HepG2 (cell line): Measurements from ENCODE around the gene ADAMTS18. TPM values are rescaled to one million over a fixed set of nuclear protein-coding genes. Genes with fewer than 3 reads are reported as not detected.
A peak's percentile ranks its signal among the peaks of the same experiment; 100 is the strongest.

Experiments used
- BCL6 ChIP-seq: IDR thresholded peaks from 2 replicates; pipeline ENCODE4 v1.6.1; 2016; ENCODE audit warnings: missing genetic modification reagents, missing compliant biosample characterization
- CHD4 ChIP-seq: fragments of 200-600 bp; sonication (generic); IDR thresholded peaks from 2 replicates; pipeline ENCODE4 v1.7.0; 2017; ENCODE audit warnings: mild to moderate bottlenecking, low read length, borderline replicate concordance
- EZH2 ChIP-seq: conservative IDR thresholded peaks from 2 replicates; pipeline ENCODE4 v1.6.1; 2012; ENCODE audit warnings: mild to moderate bottlenecking, low read depth, low read length, moderate library complexity
- GTF2F1 ChIP-seq: fragments of 150-350 bp; IDR thresholded peaks from 2 replicates; pipeline ENCODE4 v1.6.1; 2014; ENCODE audit warnings: low read length
- IRX3 ChIP-seq: sonication (generic); formaldehyde crosslinking; IDR thresholded peaks from 2 replicates; pipeline ENCODE4 v1.8.1; 2023; ENCODE audit warnings: mild to moderate bottlenecking, low read depth, missing genetic modification reagents, borderline replicate concordance
- NFE2 ChIP-seq: sonication (generic); formaldehyde crosslinking; IDR thresholded peaks from 2 replicates; pipeline ENCODE4 v1.4.0; 2020; ENCODE audit warnings: missing genetic modification reagents
- NFE2L2 ChIP-seq: fragments of 150-350 bp; IDR thresholded peaks from 2 replicates; pipeline ENCODE4 v1.6.1; 2014; ENCODE audit warnings: low read length
- PITX1 ChIP-seq: sonication (generic); formaldehyde crosslinking; IDR thresholded peaks from 2 replicates; pipeline ENCODE4 v1.5.1; 2020; ENCODE audit warnings: mild to moderate bottlenecking, missing genetic modification reagents
- POLR2G ChIP-seq: fragments of 200-400 bp; formaldehyde crosslinking; IDR thresholded peaks from 2 replicates; pipeline ENCODE4 v1.6.1; 2018; ENCODE audit warnings: mild to moderate bottlenecking, low read depth, low read length, moderate library complexity
- SRSF4 ChIP-seq: fragments of 200-400 bp; formaldehyde crosslinking; IDR thresholded peaks from one replicate; pipeline ENCODE4 v1.6.1; 2018; ENCODE audit warnings: mild to moderate bottlenecking, low read depth, low read length, moderate library complexity; ENCODE audit not compliant: poor library complexity, severe bottlenecking
- ZBTB1 ChIP-seq: sonication (generic); formaldehyde crosslinking; IDR thresholded peaks from 2 replicates; pipeline ENCODE4 v1.4.0; 2020; ENCODE audit warnings: missing genetic modification reagents, borderline replicate concordance
- ZBTB8A ChIP-seq: sonication (generic); formaldehyde crosslinking; IDR thresholded peaks from 2 replicates; pipeline ENCODE4 v1.4.0; 2020; ENCODE audit warnings: mild to moderate bottlenecking, low read depth, missing genetic modification reagents, borderline replicate concordance
- ZNF451 ChIP-seq: sonication (generic); formaldehyde crosslinking; IDR thresholded peaks from 2 replicates; pipeline ENCODE4 v1.5.0; 2020; ENCODE audit warnings: mild to moderate bottlenecking, missing genetic modification reagents
- ZNF780A ChIP-seq: sonication (generic); formaldehyde crosslinking; IDR thresholded peaks from 2 replicates; pipeline ENCODE4 v1.8.0; 2022; ENCODE audit warnings: mild to moderate bottlenecking, missing genetic modification reagents, moderate library complexity
- ZNF790 ChIP-seq: sonication (generic); formaldehyde crosslinking; IDR thresholded peaks from 2 replicates; pipeline ENCODE4 v1.8.0; 2022; ENCODE audit warnings: missing genetic modification reagents, mild to moderate bottlenecking, borderline replicate concordance
- polyA plus RNA-seq, 8 experiments: library from polyadenylated mRNA; depleted of rRNA in 3 of 8; stranded (reverse) in 7 of 8; unstranded in 1 of 8; fragments of >200 nt; fragmentation: Illumina TruSeq in 4 of 8; extraction: Trizol in 4 of 8; gene quantifications; 2 replicates each; pipeline versions ENCODE4 v1.2.1 to v1.2.3, GENCODE V29; 2011 to 2016; ENCODE audit warnings: low read depth in 4 of 8, missing spikeins in 1 of 8, mixed read lengths in 1 of 8; ENCODE audit not compliant: insufficient read depth in 1 of 8
- total RNA-seq, 5 experiments: library from RNA; depleted of rRNA; stranded (reverse); fragments of >200 nt; fragmentation: Illumina TruSeq; extraction: Trizol; gene quantifications; 2 replicates each; pipeline ENCODE4 v1.2.3, GENCODE V29; 2016; ENCODE audit warnings: low read depth in 1 of 5
- TF ChIP-seq, protein P1 (sequence below): sonication (generic); formaldehyde crosslinking; IDR thresholded peaks from 2 replicates; pipeline ENCODE4 v1.9.0; 2021; ENCODE audit warnings: mild to moderate bottlenecking, missing genetic modification reagents
- TF ChIP-seq, protein P2 (sequence below): sonication (generic); formaldehyde crosslinking; IDR thresholded peaks from 2 replicates; pipeline ENCODE4 v1.4.0; 2020; ENCODE audit warnings: missing genetic modification reagents
- TF ChIP-seq, protein P3 (sequence below): sonication (generic); formaldehyde crosslinking; IDR thresholded peaks from 2 replicates; pipeline ENCODE4 v1.8.0; 2022; ENCODE audit warnings: mild to moderate bottlenecking, missing genetic modification reagents

ADAMTS18 gene
- total and polyA plus RNA-seq, 2 of the 13 experiments (the other 11 are each of a cell fraction or from before 2014, with no cell fraction given): 0.01 TPM; not detected in 1

DNA sequence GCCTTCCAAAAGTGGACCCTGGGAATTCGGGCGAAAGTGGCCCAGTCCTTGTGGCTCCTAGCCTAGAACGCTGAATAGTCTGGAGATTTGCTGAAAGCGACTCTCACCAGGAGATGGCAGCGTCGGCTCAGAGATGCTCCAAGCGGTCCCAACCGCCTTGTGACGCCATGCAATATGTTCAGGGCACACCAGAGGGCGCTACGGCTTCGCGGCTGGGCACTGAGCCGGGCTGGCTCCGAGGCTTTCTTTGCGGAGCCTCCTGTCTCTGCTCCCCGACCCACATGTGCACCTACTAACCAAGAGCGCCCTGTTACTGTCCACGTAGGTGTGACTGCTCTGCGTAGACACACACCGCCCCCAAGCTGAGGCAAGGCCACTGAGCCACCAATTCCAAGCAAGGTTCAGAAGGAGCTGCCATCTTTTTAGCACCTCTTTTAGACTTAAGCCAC lies 198.7 kb downstream of the ADAMTS18 start (continued):
- TF ChIP-seq, protein P1, sequence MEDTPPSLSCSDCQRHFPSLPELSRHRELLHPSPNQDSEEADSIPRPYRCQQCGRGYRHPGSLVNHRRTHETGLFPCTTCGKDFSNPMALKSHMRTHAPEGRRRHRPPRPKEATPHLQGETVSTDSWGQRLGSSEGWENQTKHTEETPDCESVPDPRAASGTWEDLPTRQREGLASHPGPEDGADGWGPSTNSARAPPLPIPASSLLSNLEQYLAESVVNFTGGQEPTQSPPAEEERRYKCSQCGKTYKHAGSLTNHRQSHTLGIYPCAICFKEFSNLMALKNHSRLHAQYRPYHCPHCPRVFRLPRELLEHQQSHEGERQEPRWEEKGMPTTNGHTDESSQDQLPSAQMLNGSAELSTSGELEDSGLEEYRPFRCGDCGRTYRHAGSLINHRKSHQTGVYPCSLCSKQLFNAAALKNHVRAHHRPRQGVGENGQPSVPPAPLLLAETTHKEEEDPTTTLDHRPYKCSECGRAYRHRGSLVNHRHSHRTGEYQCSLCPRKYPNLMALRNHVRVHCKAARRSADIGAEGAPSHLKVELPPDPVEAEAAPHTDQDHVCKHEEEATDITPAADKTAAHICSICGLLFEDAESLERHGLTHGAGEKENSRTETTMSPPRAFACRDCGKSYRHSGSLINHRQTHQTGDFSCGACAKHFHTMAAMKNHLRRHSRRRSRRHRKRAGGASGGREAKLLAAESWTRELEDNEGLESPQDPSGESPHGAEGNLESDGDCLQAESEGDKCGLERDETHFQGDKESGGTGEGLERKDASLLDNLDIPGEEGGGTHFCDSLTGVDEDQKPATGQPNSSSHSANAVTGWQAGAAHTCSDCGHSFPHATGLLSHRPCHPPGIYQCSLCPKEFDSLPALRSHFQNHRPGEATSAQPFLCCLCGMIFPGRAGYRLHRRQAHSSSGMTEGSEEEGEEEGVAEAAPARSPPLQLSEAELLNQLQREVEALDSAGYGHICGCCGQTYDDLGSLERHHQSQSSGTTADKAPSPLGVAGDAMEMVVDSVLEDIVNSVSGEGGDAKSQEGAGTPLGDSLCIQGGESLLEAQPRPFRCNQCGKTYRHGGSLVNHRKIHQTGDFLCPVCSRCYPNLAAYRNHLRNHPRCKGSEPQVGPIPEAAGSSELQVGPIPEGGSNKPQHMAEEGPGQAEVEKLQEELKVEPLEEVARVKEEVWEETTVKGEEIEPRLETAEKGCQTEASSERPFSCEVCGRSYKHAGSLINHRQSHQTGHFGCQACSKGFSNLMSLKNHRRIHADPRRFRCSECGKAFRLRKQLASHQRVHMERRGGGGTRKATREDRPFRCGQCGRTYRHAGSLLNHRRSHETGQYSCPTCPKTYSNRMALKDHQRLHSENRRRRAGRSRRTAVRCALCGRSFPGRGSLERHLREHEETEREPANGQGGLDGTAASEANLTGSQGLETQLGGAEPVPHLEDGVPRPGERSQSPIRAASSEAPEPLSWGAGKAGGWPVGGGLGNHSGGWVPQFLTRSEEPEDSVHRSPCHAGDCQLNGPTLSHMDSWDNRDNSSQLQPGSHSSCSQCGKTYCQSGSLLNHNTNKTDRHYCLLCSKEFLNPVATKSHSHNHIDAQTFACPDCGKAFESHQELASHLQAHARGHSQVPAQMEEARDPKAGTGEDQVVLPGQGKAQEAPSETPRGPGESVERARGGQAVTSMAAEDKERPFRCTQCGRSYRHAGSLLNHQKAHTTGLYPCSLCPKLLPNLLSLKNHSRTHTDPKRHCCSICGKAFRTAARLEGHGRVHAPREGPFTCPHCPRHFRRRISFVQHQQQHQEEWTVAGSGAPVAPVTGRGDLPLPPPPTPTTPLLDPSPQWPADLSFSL (CRISPR knock-in tag): no peak
- TF ChIP-seq SRSF4 (no peak), ZBTB1 (CRISPR knock-in tag) (no peak), GTF2F1 (no peak), PITX1 (CRISPR knock-in tag) (peak; percentile 59; the same call in 1 of the 2 replicates), BCL6 (CRISPR knock-in tag) (0 out of 2 replicates have a peak, but pooled peaks have one; percentile 42), POLR2G (no peak), NFE2 (no peak), ZNF780A (CRISPR knock-in tag) (no peak), ZNF790 (CRISPR knock-in tag) (no peak), EZH2 (no peak), NFE2L2 (no peak), CHD4 (no peak), IRX3 (CRISPR knock-in tag) (no peak), ZNF451 (CRISPR knock-in tag) (no peak), ZBTB8A (CRISPR knock-in tag) (no peak)
- TF ChIP-seq, protein P2, sequence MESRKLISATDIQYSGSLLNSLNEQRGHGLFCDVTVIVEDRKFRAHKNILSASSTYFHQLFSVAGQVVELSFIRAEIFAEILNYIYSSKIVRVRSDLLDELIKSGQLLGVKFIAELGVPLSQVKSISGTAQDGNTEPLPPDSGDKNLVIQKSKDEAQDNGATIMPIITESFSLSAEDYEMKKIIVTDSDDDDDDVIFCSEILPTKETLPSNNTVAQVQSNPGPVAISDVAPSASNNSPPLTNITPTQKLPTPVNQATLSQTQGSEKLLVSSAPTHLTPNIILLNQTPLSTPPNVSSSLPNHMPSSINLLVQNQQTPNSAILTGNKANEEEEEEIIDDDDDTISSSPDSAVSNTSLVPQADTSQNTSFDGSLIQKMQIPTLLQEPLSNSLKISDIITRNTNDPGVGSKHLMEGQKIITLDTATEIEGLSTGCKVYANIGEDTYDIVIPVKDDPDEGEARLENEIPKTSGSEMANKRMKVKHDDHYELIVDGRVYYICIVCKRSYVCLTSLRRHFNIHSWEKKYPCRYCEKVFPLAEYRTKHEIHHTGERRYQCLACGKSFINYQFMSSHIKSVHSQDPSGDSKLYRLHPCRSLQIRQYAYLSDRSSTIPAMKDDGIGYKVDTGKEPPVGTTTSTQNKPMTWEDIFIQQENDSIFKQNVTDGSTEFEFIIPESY (CRISPR knock-in tag): no peak
- TF ChIP-seq, protein P3, sequence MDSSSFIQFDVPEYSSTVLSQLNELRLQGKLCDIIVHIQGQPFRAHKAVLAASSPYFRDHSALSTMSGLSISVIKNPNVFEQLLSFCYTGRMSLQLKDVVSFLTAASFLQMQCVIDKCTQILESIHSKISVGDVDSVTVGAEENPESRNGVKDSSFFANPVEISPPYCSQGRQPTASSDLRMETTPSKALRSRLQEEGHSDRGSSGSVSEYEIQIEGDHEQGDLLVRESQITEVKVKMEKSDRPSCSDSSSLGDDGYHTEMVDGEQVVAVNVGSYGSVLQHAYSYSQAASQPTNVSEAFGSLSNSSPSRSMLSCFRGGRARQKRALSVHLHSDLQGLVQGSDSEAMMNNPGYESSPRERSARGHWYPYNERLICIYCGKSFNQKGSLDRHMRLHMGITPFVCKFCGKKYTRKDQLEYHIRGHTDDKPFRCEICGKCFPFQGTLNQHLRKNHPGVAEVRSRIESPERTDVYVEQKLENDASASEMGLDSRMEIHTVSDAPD (CRISPR knock-in tag): no peak
